Measurements from ENCODE around the gene MRM3.

DNA sequence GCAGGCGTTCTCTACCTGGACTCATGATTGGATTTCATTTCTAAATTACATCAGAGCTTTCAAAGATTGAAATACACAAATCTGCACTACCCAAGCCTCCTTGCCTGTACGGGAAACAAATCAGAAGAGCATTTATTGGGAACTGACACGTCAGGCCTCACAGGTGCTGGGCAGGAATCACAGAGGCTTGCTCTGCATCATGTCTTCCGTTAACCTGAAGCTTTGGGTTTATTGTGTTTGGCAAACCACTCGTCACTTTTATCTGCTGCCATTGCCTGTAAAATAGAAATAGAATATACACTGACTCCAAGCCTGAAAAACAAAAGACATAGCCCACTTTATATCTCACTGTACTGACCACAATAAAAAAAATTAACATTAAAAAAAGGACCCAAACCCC, 22.2 kb upstream of the MRM3 start:
- TF ChIP-seq, protein P1, sequence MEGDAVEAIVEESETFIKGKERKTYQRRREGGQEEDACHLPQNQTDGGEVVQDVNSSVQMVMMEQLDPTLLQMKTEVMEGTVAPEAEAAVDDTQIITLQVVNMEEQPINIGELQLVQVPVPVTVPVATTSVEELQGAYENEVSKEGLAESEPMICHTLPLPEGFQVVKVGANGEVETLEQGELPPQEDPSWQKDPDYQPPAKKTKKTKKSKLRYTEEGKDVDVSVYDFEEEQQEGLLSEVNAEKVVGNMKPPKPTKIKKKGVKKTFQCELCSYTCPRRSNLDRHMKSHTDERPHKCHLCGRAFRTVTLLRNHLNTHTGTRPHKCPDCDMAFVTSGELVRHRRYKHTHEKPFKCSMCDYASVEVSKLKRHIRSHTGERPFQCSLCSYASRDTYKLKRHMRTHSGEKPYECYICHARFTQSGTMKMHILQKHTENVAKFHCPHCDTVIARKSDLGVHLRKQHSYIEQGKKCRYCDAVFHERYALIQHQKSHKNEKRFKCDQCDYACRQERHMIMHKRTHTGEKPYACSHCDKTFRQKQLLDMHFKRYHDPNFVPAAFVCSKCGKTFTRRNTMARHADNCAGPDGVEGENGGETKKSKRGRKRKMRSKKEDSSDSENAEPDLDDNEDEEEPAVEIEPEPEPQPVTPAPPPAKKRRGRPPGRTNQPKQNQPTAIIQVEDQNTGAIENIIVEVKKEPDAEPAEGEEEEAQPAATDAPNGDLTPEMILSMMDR (IDR thresholded peaks at IDR 0.05) = no peak
- TF ChIP-seq POLR2A (IDR thresholded peaks at IDR 0.05) = no peak
